Panc1 (cell line): ENCODE measurements around the gene MYOT. TPM values are rescaled to one million over a fixed set of nuclear protein-coding genes. Genes with fewer than 3 reads are reported as not detected.

Experiments used
- ATAC-seq: fragments of 200-7000 bp; cut with Tn5 transposase; 2 replicates; pipeline ENCODE4 v1.9.1; 2020; ENCODE audit warnings: mild to moderate bottlenecking, moderate library complexity
- BruUV-seq: library from RNA; stranded (reverse); fragments of 400-500 nt; replicated peaks from 2 replicates; lab custom pipeline; 2021; lab: Mats Ljungman, UMichigan
- CTCF ChIA-PET: fragments of 300-600 bp; sonication (Branson Sonifier 250); formaldehyde crosslinking; loops from one replicate; lab custom pipeline; 2022; ENCODE audit warnings: antibody characterized with exemption; lab: Charles Lee
- POLR2A ChIA-PET: fragments of 300-600 bp; sonication (Branson Sonifier 250); formaldehyde crosslinking; loops from one replicate; lab custom pipeline; 2022; ENCODE audit warnings: antibody characterized with exemption; lab: Charles Lee
- DNase-seq: peaks from one replicate; pipeline ENCODE4 v3.0.0-alpha.2; 2010; ENCODE audit warnings: low read depth, low spot score
- H3K27ac ChIP-seq: 2 replicates; pipeline ENCODE4 v1.5.1; 2011; ENCODE audit warnings: mild to moderate bottlenecking, low read length, inconsistent platforms
- H3K27me3 ChIP-seq: fragments of 200-500 bp; sonication (Bioruptor generic); 2 replicates; pipeline ENCODE4 v1.6.0; 2014; ENCODE audit warnings: low read length, inconsistent platforms; ENCODE audit not compliant: control insufficient read depth, insufficient read depth
- H3K36me3 ChIP-seq: fragments of 200-500 bp; sonication (Bioruptor generic); 2 replicates; pipeline ENCODE4 v1.5.1; 2014; ENCODE audit warnings: inconsistent platforms, mild to moderate bottlenecking, low read length, moderate library complexity; ENCODE audit not compliant: control insufficient read depth, insufficient read depth
- H3K4me1 ChIP-seq: 2 replicates; pipeline ENCODE4 v1.5.1; 2011; ENCODE audit warnings: inconsistent platforms, mild to moderate bottlenecking, low read length, moderate library complexity; ENCODE audit not compliant: control insufficient read depth, insufficient read depth
- H3K4me3 ChIP-seq, 2 experiments: 2 replicates each; pipeline ENCODE4 v1.5.1; 2011 to 2012; ENCODE audit warnings: low read depth in 2 of 2, low read length in 2 of 2, mild to moderate bottlenecking in 2 of 2, inconsistent platforms in 1 of 2, moderate library complexity in 1 of 2
- H3K9me3 ChIP-seq: fragments of 200-500 bp; sonication (Bioruptor generic); 2 replicates; pipeline ENCODE4 v1.5.1; 2014; ENCODE audit warnings: low read depth, mild to moderate bottlenecking, inconsistent platforms, low read length, moderate library complexity; ENCODE audit not compliant: control insufficient read depth, insufficient read depth
- POLR2AphosphoS5 ChIP-seq: IDR thresholded peaks from 2 replicates; pipeline ENCODE4 v1.6.1; 2012; ENCODE audit warnings: mild to moderate bottlenecking, low read depth, low read length, moderate library complexity
- SIN3A ChIP-seq: IDR thresholded peaks from 2 replicates; pipeline ENCODE4 v1.6.1; 2012; ENCODE audit warnings: low read depth, mild to moderate bottlenecking, low read length, moderate library complexity, borderline replicate concordance; ENCODE audit not compliant: insufficient read depth
- TCF7L2 ChIP-seq: IDR thresholded peaks from 2 replicates; pipeline ENCODE4 v1.6.1; 2011; ENCODE audit warnings: mild to moderate bottlenecking, low read depth, low read length, inconsistent platforms
- in situ Hi-C: cut with HindIII; loops from 2 replicates; pipeline ENCODE4 v1.10.0; 2016; ENCODE audit warnings: low sequenced_read_pairs, low pct_unique_long_range_greater_than_20kb
- intact Hi-C: fragments of 100-400 bp; cut with micrococcal nuclease; formaldehyde crosslinking; loops from one replicate; pipeline ENCODE4 v1.10.0; 2022; ENCODE audit not compliant: unreplicated experiment
- total RNA-seq: library from RNA; stranded (reverse); gene quantifications from one replicate; pipeline ENCODE4 v1.2.1, GENCODE V29; 2021; ENCODE audit not compliant: unreplicated experiment
- TF ChIP-seq, protein P1 (sequence below), 2 experiments: IDR thresholded peaks; 2 replicates each; pipeline ENCODE4 v1.6.1; 2011 to 2012; ENCODE audit warnings: low read depth in 2 of 2, control low read depth in 1 of 2, low read length in 1 of 2, mild to moderate bottlenecking in 1 of 2, moderate library complexity in 1 of 2; ENCODE audit not compliant: insufficient read depth in 1 of 2
- TF ChIP-seq, protein P2 (sequence below): fragments of 450-650 bp; IDR thresholded peaks from 2 replicates; pipeline ENCODE4 v1.5.1; 2017; ENCODE audit warnings: mild to moderate bottlenecking

Gene MYOT
- total RNA-seq, 1 experiment from 2014 or later, result not detected

DNA sequence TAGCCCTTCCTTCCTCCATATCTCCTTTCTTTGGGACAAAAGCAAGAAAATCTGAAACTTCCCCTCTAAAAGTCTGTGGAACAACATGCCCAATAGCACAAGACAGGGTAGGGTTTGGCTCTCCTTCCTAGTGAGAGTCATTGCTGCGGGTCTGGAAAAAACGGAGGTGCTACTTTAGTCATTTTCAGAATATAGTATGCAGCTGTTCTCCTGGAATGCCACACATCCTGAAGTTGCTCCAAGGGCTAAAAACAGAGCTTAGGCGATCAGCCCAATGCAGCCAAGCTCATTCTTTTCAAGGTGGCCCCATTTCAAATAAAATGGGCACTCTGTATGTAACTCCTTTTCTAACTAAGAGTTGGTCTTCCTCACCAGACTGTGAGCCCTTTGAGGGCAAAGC is 39.5 kb upstream of the MYOT start:
- no peaks in the 10 kb centered on the region for H3K9me3 ChIP-seq
- intact Hi-C loops (no loop called here), in situ Hi-C loops (no loop called here)
- ChIA-PET POLR2A (interaction anchor here (0.6 kb wide), 1 partner anchor 185 kb away, joined by 3 read pairs; no protein-coding TSS in a partner anchor), CTCF (no interaction called here)
- no TSS peak for BruUV-seq
- no peaks in the 10 kb centered on the region for H3K36me3 ChIP-seq
- no peak for ATAC-seq
- peaks cover 5% of the 10 kb centered on the region for H3K4me1 ChIP-seq
- no peak for TF ChIP-seq SIN3A
- no peak for TF ChIP-seq POLR2AphosphoS5
- TF ChIP-seq TCF7L2, result no peak
- TF ChIP-seq, protein P1, sequence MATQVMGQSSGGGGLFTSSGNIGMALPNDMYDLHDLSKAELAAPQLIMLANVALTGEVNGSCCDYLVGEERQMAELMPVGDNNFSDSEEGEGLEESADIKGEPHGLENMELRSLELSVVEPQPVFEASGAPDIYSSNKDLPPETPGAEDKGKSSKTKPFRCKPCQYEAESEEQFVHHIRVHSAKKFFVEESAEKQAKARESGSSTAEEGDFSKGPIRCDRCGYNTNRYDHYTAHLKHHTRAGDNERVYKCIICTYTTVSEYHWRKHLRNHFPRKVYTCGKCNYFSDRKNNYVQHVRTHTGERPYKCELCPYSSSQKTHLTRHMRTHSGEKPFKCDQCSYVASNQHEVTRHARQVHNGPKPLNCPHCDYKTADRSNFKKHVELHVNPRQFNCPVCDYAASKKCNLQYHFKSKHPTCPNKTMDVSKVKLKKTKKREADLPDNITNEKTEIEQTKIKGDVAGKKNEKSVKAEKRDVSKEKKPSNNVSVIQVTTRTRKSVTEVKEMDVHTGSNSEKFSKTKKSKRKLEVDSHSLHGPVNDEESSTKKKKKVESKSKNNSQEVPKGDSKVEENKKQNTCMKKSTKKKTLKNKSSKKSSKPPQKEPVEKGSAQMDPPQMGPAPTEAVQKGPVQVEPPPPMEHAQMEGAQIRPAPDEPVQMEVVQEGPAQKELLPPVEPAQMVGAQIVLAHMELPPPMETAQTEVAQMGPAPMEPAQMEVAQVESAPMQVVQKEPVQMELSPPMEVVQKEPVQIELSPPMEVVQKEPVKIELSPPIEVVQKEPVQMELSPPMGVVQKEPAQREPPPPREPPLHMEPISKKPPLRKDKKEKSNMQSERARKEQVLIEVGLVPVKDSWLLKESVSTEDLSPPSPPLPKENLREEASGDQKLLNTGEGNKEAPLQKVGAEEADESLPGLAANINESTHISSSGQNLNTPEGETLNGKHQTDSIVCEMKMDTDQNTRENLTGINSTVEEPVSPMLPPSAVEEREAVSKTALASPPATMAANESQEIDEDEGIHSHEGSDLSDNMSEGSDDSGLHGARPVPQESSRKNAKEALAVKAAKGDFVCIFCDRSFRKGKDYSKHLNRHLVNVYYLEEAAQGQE (IDR thresholded peaks at IDR 0.05; ENCODE audit: insufficient read depth in 1 of 2, low read depth in 2 of 2, low read length in 1 of 2), result no peak
- TF ChIP-seq, protein P2, sequence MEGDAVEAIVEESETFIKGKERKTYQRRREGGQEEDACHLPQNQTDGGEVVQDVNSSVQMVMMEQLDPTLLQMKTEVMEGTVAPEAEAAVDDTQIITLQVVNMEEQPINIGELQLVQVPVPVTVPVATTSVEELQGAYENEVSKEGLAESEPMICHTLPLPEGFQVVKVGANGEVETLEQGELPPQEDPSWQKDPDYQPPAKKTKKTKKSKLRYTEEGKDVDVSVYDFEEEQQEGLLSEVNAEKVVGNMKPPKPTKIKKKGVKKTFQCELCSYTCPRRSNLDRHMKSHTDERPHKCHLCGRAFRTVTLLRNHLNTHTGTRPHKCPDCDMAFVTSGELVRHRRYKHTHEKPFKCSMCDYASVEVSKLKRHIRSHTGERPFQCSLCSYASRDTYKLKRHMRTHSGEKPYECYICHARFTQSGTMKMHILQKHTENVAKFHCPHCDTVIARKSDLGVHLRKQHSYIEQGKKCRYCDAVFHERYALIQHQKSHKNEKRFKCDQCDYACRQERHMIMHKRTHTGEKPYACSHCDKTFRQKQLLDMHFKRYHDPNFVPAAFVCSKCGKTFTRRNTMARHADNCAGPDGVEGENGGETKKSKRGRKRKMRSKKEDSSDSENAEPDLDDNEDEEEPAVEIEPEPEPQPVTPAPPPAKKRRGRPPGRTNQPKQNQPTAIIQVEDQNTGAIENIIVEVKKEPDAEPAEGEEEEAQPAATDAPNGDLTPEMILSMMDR, result no peak
- H3K4me3 ChIP-seq, result no peak overlapping the region
- DNase-seq, result no peak
- no peak overlapping the region for H3K27ac ChIP-seq
- no peaks in the 10 kb centered on the region for H3K27me3 ChIP-seq

DNA sequence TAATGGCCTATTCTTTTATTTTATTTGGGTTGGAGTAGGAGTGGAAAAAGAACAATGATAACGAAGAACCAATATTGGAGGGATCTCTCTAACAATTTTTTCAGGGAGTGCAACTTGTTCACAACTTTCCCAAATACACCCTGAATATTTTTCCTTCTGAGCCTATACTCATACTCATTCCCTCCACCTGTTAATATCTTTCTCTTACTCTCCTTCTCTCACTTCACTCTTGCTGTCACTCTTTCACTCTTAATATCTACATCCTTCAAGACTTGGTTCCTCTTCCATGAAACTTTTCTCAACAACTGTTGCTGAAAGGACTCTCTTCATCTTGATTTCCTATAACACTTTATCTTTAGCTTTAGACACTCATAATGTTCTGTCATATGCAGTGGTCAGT is 39.0 kb upstream of the MYOT start:
- intact Hi-C loops (no loop called here), in situ Hi-C loops (no loop called here)
- TF ChIP-seq, protein P2, result no peak
- no peak for TF ChIP-seq TCF7L2
- TF ChIP-seq, protein P1 (IDR thresholded peaks at IDR 0.05; ENCODE audit: insufficient read depth in 1 of 2, low read depth in 2 of 2, low read length in 1 of 2), result no peak
- TF ChIP-seq SIN3A, result no peak
- no peak for TF ChIP-seq POLR2AphosphoS5
- ChIA-PET POLR2A (interaction anchor here (0.6 kb wide), 1 partner anchor 184 kb away, joined by 3 read pairs; no protein-coding TSS in a partner anchor), CTCF (no interaction called here)
- Histone ChIP-seq H3K4me1 (peaks cover 10% of the 10 kb centered on the region), H3K27ac (no peak overlapping the region), H3K9me3 (no peaks in the 10 kb centered on the region), H3K27me3 (no peaks in the 10 kb centered on the region), H3K36me3 (no peaks in the 10 kb centered on the region), H3K4me3 (no peak overlapping the region)
- no TSS peak for BruUV-seq
- DNase-seq (no peak), ATAC-seq (no peak)
